Mucosa of descending colon (tissue), 3 donors: Measurements from ENCODE around the gene RINL. TPM values are rescaled to one million over a fixed set of nuclear protein-coding genes. Genes with fewer than 3 reads are reported as not detected.

Source experiments
- ATAC-seq: fragments of 200-7000 bp; cut with Tn5 transposase; one replicate; pipeline ENCODE4 v1.9.1; 2020; ENCODE audit warnings: mild to moderate bottlenecking, moderate library complexity
- DNase-seq, 3 donors: peaks; one replicate each; pipeline ENCODE4 v3.0.0-alpha.2; 2020
- H3K36me3 ChIP-seq: fragments of 200-600 bp; one replicate; pipeline ENCODE4 v1.8.0; 2021; ENCODE audit warnings: low read depth, mild to moderate bottlenecking
- H3K4me1 ChIP-seq: fragments of 200-600 bp; one replicate; pipeline ENCODE4 v1.8.0; 2021; ENCODE audit warnings: low read depth, mild to moderate bottlenecking
- H3K4me3 ChIP-seq: fragments of 200-600 bp; one replicate; pipeline ENCODE4 v1.8.0; 2021; ENCODE audit warnings: mild to moderate bottlenecking
- H3K9me3 ChIP-seq: fragments of 200-600 bp; one replicate; pipeline ENCODE4 v1.8.0; 2021; ENCODE audit warnings: mild to moderate bottlenecking
- intact Hi-C, 2 donors: fragments of 100-400 bp; cut with DNase I in 1 of 2; cut with micrococcal nuclease in 1 of 2; formaldehyde crosslinking; loops; one replicate each; pipeline versions ENCODE4 v1.11.0 to v1.11.1; 2022; cut with DNase I, micrococcal nuclease
- total RNA-seq, 3 donors: library from RNA; stranded (reverse); fragmentation: NEBNext Ultra II Directional in 2 of 3; extraction: Animal tissue kit (Norgen Biotek cat#: 25700) in 2 of 3; gene quantifications; one replicate each; pipeline versions ENCODE4 v1.2.1 to v1.2.4, GENCODE V29; 2021 to 2023
- TF ChIP-seq, protein P1 (sequence below): fragments of 200-600 bp; IDR thresholded peaks from one replicate; pipeline ENCODE4 v1.8.0; 2022; ENCODE audit warnings: antibody characterized with exemption, mild to moderate bottlenecking
- donor health status: DM: no; HTN: no; CAD: no; lungs with moderate emphysema.
- donor health status: DM: no; HTN: no; CAD: no.
- donor health status: DM: no; HTN: yes; CAD: no.

RINL gene
- total RNA-seq, 3 donors from 2014 or later, result 3.8 to 5.4 (median 5.2) TPM

GRCh38 chr19:38900743-38901190, 22.7 kb upstream of the RINL start:
- peaks cover 15% of the 10 kb centered on the region for H3K4me1 ChIP-seq
- intact Hi-C loops, result no loop called here

DNA sequence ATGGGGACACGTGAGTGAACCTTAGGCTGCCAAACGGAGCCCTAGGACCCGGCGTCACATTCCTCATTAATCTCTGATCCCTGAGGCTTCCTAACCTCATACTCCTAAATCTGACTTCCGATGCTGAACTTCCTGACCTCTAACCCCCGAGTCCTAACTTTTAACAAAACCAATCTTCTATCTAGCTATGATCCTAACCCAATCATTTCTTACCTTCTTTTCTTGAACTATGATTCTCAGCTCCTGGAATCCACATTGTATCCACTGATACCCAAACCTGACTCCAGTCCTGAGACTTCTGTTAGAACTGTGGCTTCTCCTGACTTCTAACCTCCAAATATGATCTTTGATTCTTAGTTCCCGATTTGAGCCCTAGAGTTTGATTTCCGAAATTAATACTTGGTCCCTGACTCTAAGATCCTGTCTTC, 22.1 kb upstream of the RINL start:
- Histone ChIP-seq H3K36me3 (peaks cover 5% of the 10 kb centered on the region), H3K4me1 (peaks cover 15% of the 10 kb centered on the region), H3K4me3 (peak overlapping the region; percentile 71), H3K9me3 (no peaks in the 10 kb centered on the region)
- DNase-seq (no peak), ATAC-seq (no peak)
- TF ChIP-seq, protein P1, sequence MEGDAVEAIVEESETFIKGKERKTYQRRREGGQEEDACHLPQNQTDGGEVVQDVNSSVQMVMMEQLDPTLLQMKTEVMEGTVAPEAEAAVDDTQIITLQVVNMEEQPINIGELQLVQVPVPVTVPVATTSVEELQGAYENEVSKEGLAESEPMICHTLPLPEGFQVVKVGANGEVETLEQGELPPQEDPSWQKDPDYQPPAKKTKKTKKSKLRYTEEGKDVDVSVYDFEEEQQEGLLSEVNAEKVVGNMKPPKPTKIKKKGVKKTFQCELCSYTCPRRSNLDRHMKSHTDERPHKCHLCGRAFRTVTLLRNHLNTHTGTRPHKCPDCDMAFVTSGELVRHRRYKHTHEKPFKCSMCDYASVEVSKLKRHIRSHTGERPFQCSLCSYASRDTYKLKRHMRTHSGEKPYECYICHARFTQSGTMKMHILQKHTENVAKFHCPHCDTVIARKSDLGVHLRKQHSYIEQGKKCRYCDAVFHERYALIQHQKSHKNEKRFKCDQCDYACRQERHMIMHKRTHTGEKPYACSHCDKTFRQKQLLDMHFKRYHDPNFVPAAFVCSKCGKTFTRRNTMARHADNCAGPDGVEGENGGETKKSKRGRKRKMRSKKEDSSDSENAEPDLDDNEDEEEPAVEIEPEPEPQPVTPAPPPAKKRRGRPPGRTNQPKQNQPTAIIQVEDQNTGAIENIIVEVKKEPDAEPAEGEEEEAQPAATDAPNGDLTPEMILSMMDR, result no peak
- intact Hi-C loops, result no loop called here

More at GRCh38 chr19:38900743-38901190, 22.7 kb upstream of the RINL start:
- TF ChIP-seq, protein P1, result no peak
- H3K9me3 ChIP-seq, result no peaks in the 10 kb centered on the region
- no peak for DNase-seq
- no peak for ATAC-seq
- peaks cover 5% of the 10 kb centered on the region for H3K36me3 ChIP-seq
- no peak overlapping the region for H3K4me3 ChIP-seq

DNA sequence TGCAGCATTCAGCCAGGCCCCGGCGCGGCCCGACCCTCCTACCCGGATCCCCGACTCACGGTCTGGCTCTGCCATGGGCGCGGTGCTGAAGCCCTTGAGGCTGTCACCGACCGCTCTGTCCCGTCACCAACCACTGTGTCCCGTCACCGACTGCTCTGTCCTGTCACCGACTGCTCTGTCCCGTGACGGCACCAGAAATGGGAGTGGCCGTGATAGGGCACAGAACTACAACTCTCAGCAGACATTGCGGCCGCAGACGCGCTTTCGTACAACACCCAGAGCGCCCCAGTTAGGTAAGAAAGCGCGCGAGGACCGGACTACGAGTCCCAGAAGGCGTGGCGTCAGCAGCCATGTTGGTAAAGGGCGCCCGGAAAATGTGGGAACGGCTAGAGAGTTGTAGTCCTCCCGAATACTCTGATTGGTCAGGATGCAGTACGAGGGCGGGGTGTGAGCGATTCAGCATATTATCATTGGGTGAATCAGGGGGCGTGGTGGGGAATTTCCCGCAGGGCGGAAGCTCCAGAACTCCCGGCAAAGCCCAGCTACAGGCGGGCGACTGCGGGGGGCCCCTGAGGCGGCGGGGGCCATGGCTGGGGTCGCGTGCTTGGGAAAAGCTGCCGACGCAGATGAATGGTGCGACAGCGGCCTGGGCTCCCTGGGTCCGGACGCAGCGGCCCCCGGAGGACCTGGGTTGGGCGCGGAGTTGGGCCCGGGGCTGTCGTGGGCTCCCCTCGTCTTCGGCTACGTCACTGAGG, 21.5 kb upstream of the RINL start, which contains the start of the genes NFKBIB and SIRT2:
NFKBIB (plus strand) TSS at position 523 of the 755 bp plus-strand sequence; CDS start at position 587, 64 bp downstream.
SIRT2 (minus strand) TSS at position 172 of the 755 bp plus-strand sequence; CDS start at position 75, 97 bp downstream.
- ATAC-seq (peak; percentile 96), DNase-seq (peak; percentile 99 to 100 (median 100))
- TF ChIP-seq, protein P1, result no peak
- Histone ChIP-seq H3K9me3 (no peaks in the 10 kb centered on the region), H3K36me3 (peaks cover 5% of the 10 kb centered on the region), H3K4me3 (peak within 1 kb of the TSS; percentile 71), H3K4me1 (peaks cover 15% of the 10 kb centered on the region)
- intact Hi-C loops, result no loop called here

- Histone ChIP-seq H3K36me3 (peaks cover 5% of the 10 kb centered on the region), H3K9me3 (no peaks in the 10 kb centered on the region), H3K4me3 (peak overlapping the region; percentile 71), H3K4me1 (peaks cover 15% of the 10 kb centered on the region)
- ATAC-seq (peak; percentile 2), DNase-seq (no peak)
- TF ChIP-seq, protein P1, result no peak
- intact Hi-C loops, result no loop called here
Observed at GRCh38 chr19:38898788-38899446, 20.8 kb upstream of the RINL start.

DNA sequence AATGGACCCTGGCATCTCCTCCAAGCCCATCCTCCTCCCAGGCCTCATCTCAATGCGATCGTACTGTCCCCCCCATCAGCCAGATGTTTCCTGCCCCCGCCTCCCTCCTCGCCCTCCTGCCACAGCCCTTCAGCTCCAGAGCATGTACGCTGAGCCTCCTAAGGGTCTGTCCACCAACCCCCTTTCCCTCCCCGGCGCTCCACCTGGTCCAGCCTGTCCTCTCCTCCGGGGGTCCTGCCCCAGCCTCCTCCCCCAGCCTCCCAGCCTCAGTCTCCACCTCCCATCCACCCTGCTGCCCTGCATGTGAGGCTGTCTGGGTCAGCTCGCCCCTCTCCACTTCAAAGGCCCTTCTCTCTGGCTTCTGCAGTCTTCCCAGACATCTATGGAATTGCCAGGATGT, 16.9 kb upstream of the RINL start:
- DNase-seq, result no peak
- Histone ChIP-seq H3K4me3 (no peak overlapping the region), H3K36me3 (peaks cover 5% of the 10 kb centered on the region), H3K9me3 (no peaks in the 10 kb centered on the region), H3K4me1 (peaks cover 7% of the 10 kb centered on the region)
- intact Hi-C loops, result no loop called here
- no peak for ATAC-seq
- TF ChIP-seq, protein P1, result no peak
